ENCODE data around the gene HSDL1. TPM values are rescaled to one million over a fixed set of nuclear protein-coding genes. Genes with fewer than 3 reads are reported as not detected.

Gene HSDL1
- polyA plus RNA-seq, 6 donors from 2014 or later = 3.5 to 15.5 (median 13.7) TPM

Other genes with a start within 250 kb of the HSDL1 start
- 1 to 10 TPM in 4 of 6 donors, under 1 TPM in 2; 0.15 to 2.4 (median 1.6) TPM for gene MLYCD, start 246.1 kb downstream of the HSDL1 start, polyA plus RNA-seq (ENCODE audit: low read depth in 6 of 6)
- gene OSGIN1, start 191.9 kb downstream of the HSDL1 start, polyA plus RNA-seq (ENCODE audit: low read depth in 6 of 6) = under 1 TPM in 3 of 6 donors, not detected in 3; 0.20 to 0.85 (median 0.24) TPM
- gene NECAB2, start 176.9 kb downstream of the HSDL1 start, polyA plus RNA-seq (ENCODE audit: low read depth in 6 of 6) = not detected
- gene SLC38A8, start 102.4 kb downstream of the HSDL1 start, polyA plus RNA-seq (ENCODE audit: low read depth in 6 of 6) = not detected
- gene MBTPS1, start 28.2 kb downstream of the HSDL1 start, polyA plus RNA-seq (ENCODE audit: low read depth in 6 of 6) = 10 to 100 TPM; 37.6 to 56.5 (median 48.8) TPM
- gene DNAAF1, start 131 bp upstream of the HSDL1 start, polyA plus RNA-seq (ENCODE audit: low read depth in 6 of 6) = under 1 TPM in 1 of 6 donors, not detected in 5; 0.43 TPM
- 10 to 100 TPM in 1 of 6 donors, 1 to 10 TPM in 5; 4.8 to 11.6 (median 7.3) TPM for gene TAF1C, start 41.9 kb upstream of the HSDL1 start, polyA plus RNA-seq (ENCODE audit: low read depth in 6 of 6)
- under 1 TPM in 1 of 6 donors, not detected in 5; 0.17 TPM for gene ADAD2, start 46.0 kb upstream of the HSDL1 start, polyA plus RNA-seq (ENCODE audit: low read depth in 6 of 6)
- not detected for gene KCNG4, start 94.8 kb upstream of the HSDL1 start, polyA plus RNA-seq (ENCODE audit: low read depth in 6 of 6)
- not detected for gene WFDC1, start 149.7 kb upstream of the HSDL1 start, polyA plus RNA-seq (ENCODE audit: low read depth in 6 of 6)
- not detected for gene ATP2C2, start 223.4 kb upstream of the HSDL1 start, polyA plus RNA-seq (ENCODE audit: low read depth in 6 of 6)